HG02798 (cell line): Measurements from ENCODE around the gene ME3.
"Not testable (repeated sequence)": the region's sequence is repeated elsewhere in the genome, so short reads cannot be mapped to it uniquely, and the experiment has no call there.

Experiments used
- ATAC-seq: cut with Tn5 transposase; IDR thresholded peaks from one replicate; pipeline ENCODE4 v1.9.1; 2021; ENCODE audit warnings: mild to moderate bottlenecking; ENCODE audit not compliant: unreplicated experiment, poor library complexity

ME3 gene

GRCh38 chr11:86625544-86625943 lies 46.9 kb downstream of the ME3 start:
- ATAC-seq, result peak; percentile 75

- no peak for ATAC-seq
These were observed 48.0 kb downstream of the ME3 start for GRCh38 chr11:86624366-86624765.

DNA sequence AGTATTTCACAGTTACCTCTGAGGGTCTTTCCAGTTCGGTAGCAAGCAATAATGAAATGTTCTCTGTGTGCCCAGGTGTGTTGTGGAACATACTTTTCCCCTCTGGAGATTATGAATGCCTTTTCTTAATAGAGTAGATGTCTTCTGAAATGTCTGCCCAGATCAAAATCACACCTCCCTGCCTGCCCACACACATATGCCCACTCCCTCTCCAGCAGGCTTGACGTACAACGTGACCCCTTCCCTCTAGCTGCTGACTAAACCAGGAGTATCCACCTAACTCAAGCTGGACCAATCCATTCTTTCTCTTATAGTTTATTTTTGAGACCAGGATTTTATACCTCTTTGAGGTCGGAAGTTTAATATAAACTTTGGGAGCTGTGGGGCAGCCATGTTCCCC lies 48.7 kb downstream of the ME3 start:
- ATAC-seq, result no peak

DNA sequence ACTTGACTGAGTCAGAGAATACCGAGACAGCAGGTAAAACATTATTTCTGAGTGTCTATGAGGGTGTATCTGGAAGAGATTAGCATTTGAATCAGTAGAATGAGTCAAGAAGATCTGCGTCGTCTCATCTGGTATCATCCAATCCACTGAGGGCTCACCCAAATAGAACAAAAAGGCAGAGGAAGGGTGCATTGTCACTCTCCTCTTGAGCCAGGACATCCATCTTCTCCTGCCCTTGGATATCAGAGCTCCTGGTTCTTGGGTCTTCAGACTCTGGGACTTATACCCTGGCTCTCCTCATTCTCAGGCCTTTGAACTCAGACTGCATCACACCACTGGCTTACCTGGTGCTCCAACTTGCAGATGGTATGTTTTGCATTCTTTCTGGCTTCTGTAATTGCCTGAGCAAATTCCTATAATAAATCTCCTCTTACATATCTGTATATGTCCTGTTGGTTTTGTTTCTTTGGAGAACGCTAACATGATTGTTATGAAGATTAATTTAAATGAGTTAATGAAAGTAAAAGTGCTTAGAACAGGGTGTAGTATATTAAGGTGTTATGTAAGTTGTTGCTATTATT lies 49.3 kb downstream of the ME3 start:
- no peak for ATAC-seq

GRCh38 chr11:86621854-86622253 lies 50.6 kb downstream of the ME3 start:
- ATAC-seq, result no peak

DNA sequence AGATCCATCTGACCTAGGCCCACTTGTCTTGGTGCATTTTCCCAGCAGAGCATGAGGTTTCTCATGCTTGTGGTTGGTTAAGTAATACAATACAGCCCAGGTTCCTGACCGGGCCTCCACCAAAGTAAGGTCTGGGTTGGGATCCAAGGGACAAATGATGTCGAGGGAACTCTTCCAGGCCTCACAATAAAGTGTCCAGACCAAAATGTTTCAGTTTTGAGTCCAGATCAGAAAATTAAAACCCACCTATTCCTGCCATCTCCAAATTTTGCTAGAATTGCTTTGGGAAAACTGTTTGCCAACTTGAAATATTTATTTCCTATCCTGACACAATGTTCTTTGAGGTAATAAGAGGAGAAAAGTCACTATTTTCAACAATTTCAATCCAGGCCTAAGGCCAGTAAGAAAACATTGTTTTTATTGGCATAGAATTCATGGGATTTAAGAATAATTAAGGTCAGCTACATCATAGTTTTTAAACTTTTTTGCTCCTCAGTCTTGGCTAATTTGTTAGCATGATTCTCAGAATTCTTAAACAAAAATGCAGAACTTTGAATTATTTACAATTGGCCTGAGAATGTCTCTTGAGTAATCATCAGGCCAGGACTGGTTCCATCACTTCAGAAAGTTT lies 51.4 kb downstream of the ME3 start:
- no peak for ATAC-seq

DNA sequence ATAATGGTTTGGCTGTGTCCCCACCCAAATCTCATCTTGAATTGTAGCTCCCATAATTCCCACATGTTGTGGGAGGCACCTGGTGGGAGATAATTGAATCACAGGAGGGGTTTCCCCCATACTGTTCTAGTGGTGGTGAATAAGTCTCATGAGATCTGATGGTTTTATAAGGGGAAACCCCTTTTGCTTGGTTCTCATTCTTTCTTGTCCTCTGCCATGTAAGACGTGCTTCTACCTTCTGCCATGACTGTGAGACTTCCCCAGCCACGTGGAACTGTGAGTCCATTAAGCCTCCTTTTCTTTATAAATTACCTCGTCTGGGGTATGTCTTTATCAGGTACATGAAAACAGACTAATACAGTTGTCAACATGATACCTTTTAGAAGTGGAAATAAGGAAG lies 53.0 kb downstream of the ME3 start:
- ATAC-seq, result not testable (repeated sequence)

- no peak for ATAC-seq
These were observed 54.9 kb downstream of the ME3 start for GRCh38 chr11:86617502-86617901.

DNA sequence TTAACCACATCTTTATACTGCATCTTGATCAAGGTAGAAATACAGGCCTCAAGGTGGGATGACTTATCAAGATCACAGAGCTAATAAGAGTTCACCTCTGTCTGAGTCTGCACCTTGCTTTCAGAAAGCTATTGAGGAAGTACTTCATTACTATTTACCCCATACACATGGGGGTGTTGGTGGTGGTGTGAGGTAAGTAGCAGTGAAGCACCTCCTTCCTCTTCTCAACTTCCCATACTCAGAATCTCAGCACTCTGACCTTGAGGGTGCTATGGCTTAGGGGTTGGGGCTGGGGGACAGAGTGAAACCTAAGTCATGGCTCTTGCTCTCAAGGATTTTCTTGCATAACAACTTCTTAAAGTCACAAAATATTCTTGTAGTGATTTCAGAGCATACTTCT lies 56.9 kb downstream of the ME3 start:
- no peak for ATAC-seq

- ATAC-seq, result no peak
These were observed 61.7 kb downstream of the ME3 start for GRCh38 chr11:86610559-86611341.

DNA sequence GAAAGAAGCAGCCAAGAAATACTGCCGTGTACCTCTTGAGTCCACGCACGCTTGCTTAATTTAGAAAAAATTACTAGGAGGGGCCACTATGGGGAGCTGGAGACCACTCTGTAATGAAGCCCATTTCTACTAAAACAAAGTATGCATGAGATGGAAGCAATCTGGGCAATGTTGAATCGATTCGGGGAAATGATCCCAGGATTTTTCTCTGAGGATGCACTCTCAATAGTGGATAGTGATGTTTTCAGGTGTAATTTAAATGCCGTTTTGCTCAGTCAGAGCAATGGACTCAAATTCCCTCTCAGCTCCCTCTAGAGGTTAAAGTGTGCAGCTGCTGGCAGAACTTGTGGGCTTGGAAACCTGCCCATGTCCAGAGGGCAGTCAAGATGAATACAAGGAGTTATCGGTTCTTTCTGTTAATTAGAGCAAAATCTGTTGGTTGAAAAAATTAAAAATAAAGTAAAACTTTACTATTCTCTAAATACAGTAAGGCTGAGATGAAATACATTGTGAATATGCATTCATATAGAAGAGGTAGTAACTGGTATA lies 64.1 kb downstream of the ME3 start:
- peak; percentile 96 for ATAC-seq

- no peak for ATAC-seq
These were observed 65.5 kb downstream of the ME3 start for GRCh38 chr11:86606836-86607481.

- ATAC-seq, result no peak
These were observed 66.1 kb downstream of the ME3 start for GRCh38 chr11:86606270-86606835.

GRCh38 chr11:86596861-86597586 lies 75.4 kb downstream of the ME3 start:
- no peak for ATAC-seq

DNA sequence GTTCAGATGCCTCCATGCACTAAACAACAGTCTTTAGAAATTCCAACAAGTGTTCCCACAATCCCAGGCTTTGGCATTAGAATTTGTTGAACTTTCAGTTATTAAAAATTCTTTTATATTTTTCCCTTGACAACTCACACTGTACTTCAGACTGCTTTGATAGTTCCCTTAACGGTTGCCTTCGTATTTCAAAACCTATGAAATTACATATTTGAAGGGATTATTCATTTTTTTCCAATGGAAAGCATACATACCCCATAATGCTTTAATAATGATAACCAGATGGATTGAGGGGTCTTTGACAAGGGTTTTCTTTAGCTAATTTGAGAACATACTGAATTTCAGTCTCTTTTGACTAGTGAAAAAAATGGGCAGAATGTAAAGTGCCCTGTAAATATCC lies 76.5 kb downstream of the ME3 start:
- no peak for ATAC-seq

DNA sequence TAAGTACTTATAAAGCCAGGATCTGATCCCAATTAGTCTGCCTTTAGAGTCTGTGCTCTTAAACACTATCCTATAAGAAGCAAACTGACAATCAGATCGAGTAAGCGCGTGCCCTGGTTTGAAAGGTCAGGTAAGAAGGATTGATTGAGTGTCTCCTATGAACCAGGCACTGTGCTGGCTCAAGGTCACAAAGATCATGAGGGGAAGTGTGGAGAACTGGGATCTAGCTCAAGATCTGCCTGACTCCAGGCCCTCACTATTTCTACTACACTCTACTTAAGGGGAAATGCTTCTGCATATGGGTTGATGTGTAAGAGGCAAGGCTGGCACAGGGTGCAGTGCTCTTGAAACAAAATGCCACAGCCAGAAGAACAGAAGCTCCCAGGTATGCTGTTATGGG lies 77.0 kb downstream of the ME3 start:
- ATAC-seq, result no peak

GRCh38 chr11:86594746-86595145 lies 77.7 kb downstream of the ME3 start:
- ATAC-seq, result no peak

DNA sequence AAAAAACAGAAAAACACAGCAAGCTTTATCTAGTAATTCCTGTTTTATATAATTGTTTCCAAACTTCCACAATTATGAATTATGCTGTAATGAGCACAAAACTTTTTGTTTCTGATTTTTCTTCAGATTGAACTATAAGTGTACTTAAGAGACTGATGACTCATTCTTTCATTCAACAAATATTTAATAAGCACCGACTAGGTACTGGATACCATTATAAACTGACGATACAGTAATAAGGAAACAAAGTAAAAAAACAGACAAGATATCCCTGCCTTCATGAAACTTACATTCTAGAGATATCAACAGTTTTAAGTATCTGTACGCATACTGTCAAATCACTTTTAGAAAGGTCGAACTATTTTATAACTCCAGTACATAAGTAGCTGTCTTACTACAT lies 78.6 kb downstream of the ME3 start:
- no peak for ATAC-seq

DNA sequence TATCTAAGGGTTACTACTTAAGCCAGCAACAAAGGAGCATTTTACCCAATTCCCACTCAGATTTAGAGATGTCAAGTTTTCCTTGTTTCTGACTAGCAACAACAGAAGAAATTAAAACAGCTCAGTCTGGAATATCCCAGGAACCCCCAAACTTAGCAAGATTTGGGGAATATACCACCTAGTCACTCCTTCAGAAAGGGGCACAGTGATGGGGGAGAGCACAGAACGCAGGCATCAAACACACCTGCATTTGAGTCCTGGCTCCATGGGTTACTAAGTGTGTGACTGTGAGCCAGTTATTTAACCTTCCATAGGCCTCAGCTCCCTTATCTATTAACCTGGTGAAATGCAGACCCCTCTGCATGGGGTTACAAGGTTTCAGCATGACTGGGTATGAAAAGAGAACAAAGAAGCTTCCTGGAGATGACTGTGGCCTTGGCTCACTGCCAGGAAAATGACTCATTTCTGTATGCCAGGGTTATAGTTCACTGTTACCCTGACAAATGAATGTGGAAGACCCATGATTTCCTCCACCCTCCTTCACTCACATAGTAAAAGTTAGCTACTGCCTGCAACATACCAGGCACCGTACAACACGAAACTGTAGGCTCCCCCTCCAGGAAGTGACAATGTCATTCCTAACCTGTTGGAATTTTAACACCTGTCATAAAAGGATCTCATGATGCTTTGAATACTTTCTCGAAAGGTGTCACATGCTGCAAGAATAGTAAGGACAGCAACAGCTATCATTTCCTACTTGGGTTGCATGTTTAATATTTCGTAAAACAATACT lies 79.6 kb downstream of the ME3 start:
- ATAC-seq, result peak; percentile 92
